GM12878 (cell line): ENCODE measurements around the gene METRNL. TPM values are rescaled to one million over a fixed set of nuclear protein-coding genes. Genes with fewer than 3 reads are reported as not detected.

ENCODE experiments used
- ATAC-seq: fragments of 200-7000 bp; cut with Tn5 transposase; 3 replicates; pipeline ENCODE4 v1.9.1; 2020; ENCODE audit warnings: mild to moderate bottlenecking, moderate library complexity
- BruUV-seq: library from RNA; stranded (reverse); fragments of 400-500 nt; replicated peaks from 2 replicates; lab custom pipeline; 2021; lab: Mats Ljungman, UMichigan
- CTCF ChIA-PET: fragments of 300-600 bp; sonication (Branson Sonifier 250); formaldehyde crosslinking; extraction: SDS; loops from one replicate; lab custom pipeline; 2021; ENCODE audit warnings: inconsistent platforms; lab: Yijun Ruan, JAX
- POLR2A ChIA-PET: fragments of 350-600 bp; formaldehyde crosslinking; extraction: SDS; loops from one replicate; lab custom pipeline; 2021; ENCODE audit warnings: inconsistent platforms; lab: Charles Lee
- RAD21 ChIA-PET: fragments of 300-600 bp; sonication (Branson Sonifier 250); formaldehyde crosslinking; loops from one replicate; lab custom pipeline; 2023; ENCODE audit warnings: antibody characterized with exemption; ENCODE audit not compliant: unreplicated experiment; lab: Charles Lee
- SMC1A ChIA-PET: fragments of 300-600 bp; sonication (Branson Sonifier 250); formaldehyde crosslinking; loops from one replicate; lab custom pipeline; 2023; ENCODE audit not compliant: unreplicated experiment, uncharacterized antibody; lab: Charles Lee
- DNase-seq: peaks from one replicate; pipeline ENCODE4 v3.0.0-alpha.2; 2011; ENCODE audit warnings: low read depth, low spot score
- FAIRE-seq: peaks from 3 replicates; lab custom pipeline; 2011; peaks lifted over from hg19 to GRCh38; lab: Jason Lieb, UNC
- H2AFZ ChIP-seq: 2 replicates; pipeline ENCODE4 v1.6.0; 2011; ENCODE audit warnings: low read depth, low read length, control low read depth; ENCODE audit not compliant: control insufficient read depth
- H3K27ac ChIP-seq: 2 replicates; pipeline ENCODE4 v1.5.1; 2011; ENCODE audit warnings: control low read depth; ENCODE audit not compliant: control insufficient read depth, insufficient read depth
- H3K27me3 ChIP-seq, 2 experiments: replicated peaks in 1 of 2; 2 replicates each; pipeline versions ENCODE4 v1.6.0 to v1.6.1; 2011; ENCODE audit warnings: low read length in 1 of 2; ENCODE audit not compliant: control insufficient read depth in 2 of 2, insufficient read depth in 2 of 2
- H3K36me3 ChIP-seq, 2 experiments: 2 replicates each; pipeline ENCODE4 v1.5.1; 2011; ENCODE audit warnings: low read length in 1 of 2; ENCODE audit not compliant: control insufficient read depth in 2 of 2, insufficient read depth in 2 of 2
- H3K4me1 ChIP-seq: 2 replicates; pipeline ENCODE4 v1.6.1; 2011; ENCODE audit warnings: mild to moderate bottlenecking, low read length, moderate library complexity, mixed read lengths; ENCODE audit not compliant: control insufficient read depth, insufficient read depth
- H3K4me2 ChIP-seq: 2 replicates; pipeline ENCODE4 v1.6.0; 2011; ENCODE audit warnings: control low read depth; ENCODE audit not compliant: control insufficient read depth, insufficient read depth
- H3K4me3 ChIP-seq: fragments of 200-600 bp; sonication (generic); 2 replicates; pipeline ENCODE4 v1.5.1; 2016
- H3K79me2 ChIP-seq: 2 replicates; pipeline ENCODE4 v1.6.0; 2011; ENCODE audit warnings: low read length; ENCODE audit not compliant: control insufficient read depth, insufficient read depth
- H3K9ac ChIP-seq: 2 replicates; pipeline ENCODE4 v1.8.0; 2011; ENCODE audit warnings: low read length, control low read depth, mixed read lengths; ENCODE audit not compliant: control insufficient read depth, insufficient read depth
- H3K9me3 ChIP-seq: replicated peaks from 3 replicates; pipeline ENCODE4 v1.5.1; 2011; ENCODE audit warnings: mild to moderate bottlenecking, low read length; ENCODE audit not compliant: control insufficient read depth, insufficient read depth
- H4K20me1 ChIP-seq: 2 replicates; pipeline ENCODE4 v1.6.0; 2011; ENCODE audit not compliant: control insufficient read depth, insufficient read depth
- ATF7 ChIP-seq: fragments of 450-650 bp; IDR thresholded peaks from 2 replicates; pipeline ENCODE4 v1.6.1; 2016; ENCODE audit warnings: low read depth, mild to moderate bottlenecking
- BCL11A ChIP-seq: IDR thresholded peaks from 2 replicates; pipeline ENCODE4 v1.6.1; 2011; ENCODE audit warnings: low read depth, low read length
- CREM ChIP-seq: IDR thresholded peaks from 2 replicates; pipeline ENCODE4 v1.6.1; 2014; ENCODE audit warnings: antibody characterized with exemption, low read depth
- EZH2 ChIP-seq: IDR thresholded peaks from 2 replicates; pipeline ENCODE4 v1.6.1; 2012; ENCODE audit warnings: low read depth, mild to moderate bottlenecking, control low read depth, inconsistent platforms, low read length, borderline replicate concordance; ENCODE audit not compliant: control insufficient read depth
- IKZF2 ChIP-seq, 2 experiments: fragments of 450-650 bp; IDR thresholded peaks; 2 replicates each; pipeline ENCODE4 v1.6.1; 2017; ENCODE audit warnings: mild to moderate bottlenecking in 2 of 2, moderate library complexity in 2 of 2
- IRF4 ChIP-seq: IDR thresholded peaks from 2 replicates; pipeline ENCODE4 v1.6.1; 2011; ENCODE audit warnings: low read depth, low read length
- KDM1A ChIP-seq: fragments of 200-600 bp; sonication (generic); IDR thresholded peaks from 2 replicates; pipeline ENCODE4 v1.6.1; 2016; ENCODE audit warnings: borderline replicate concordance
- MTA3 ChIP-seq: IDR thresholded peaks from 2 replicates; pipeline ENCODE4 v1.6.1; 2012; ENCODE audit warnings: low read length, inconsistent platforms, borderline replicate concordance
- NFYB ChIP-seq: IDR thresholded peaks from 2 replicates; pipeline ENCODE4 v1.6.1; 2011; ENCODE audit warnings: low read depth, mild to moderate bottlenecking, low read length, improper control_type of control experiment, moderate library complexity; ENCODE audit not compliant: insufficient read depth
- RAD51 ChIP-seq: fragments of 450-650 bp; IDR thresholded peaks from 2 replicates; pipeline ENCODE4 v1.6.1; 2016; ENCODE audit warnings: moderate library complexity, mild to moderate bottlenecking, inconsistent platforms
- RB1 ChIP-seq: fragments of 450-650 bp; formaldehyde crosslinking; IDR thresholded peaks from 2 replicates; pipeline ENCODE4 v1.6.1; 2017; ENCODE audit warnings: mild to moderate bottlenecking, borderline replicate concordance
- RFX5 ChIP-seq: IDR thresholded peaks from 2 replicates; pipeline ENCODE4 v1.6.1; 2011; ENCODE audit warnings: low read depth, low read length, improper control_type of control experiment
- SMAD1 ChIP-seq: fragments of 450-650 bp; IDR thresholded peaks from 2 replicates; pipeline ENCODE4 v1.6.1; 2018; ENCODE audit warnings: mild to moderate bottlenecking, low read depth; ENCODE audit not compliant: partially characterized antibody
- TBL1XR1 ChIP-seq: IDR thresholded peaks from 2 replicates; pipeline ENCODE4 v1.6.1; 2012; ENCODE audit warnings: low read depth, low read length, improper control_type of control experiment
- TCF7 ChIP-seq: IDR thresholded peaks from 2 replicates; pipeline ENCODE4 v1.6.1; 2014; ENCODE audit warnings: antibody characterized with exemption, borderline replicate concordance
- YBX1 ChIP-seq: fragments of 450-650 bp; IDR thresholded peaks from 2 replicates; pipeline ENCODE4 v1.6.1; 2016; ENCODE audit warnings: antibody characterized with exemption
- YY1 ChIP-seq: IDR thresholded peaks from 2 replicates; pipeline ENCODE4 v1.6.1; 2011; ENCODE audit warnings: low read depth, mild to moderate bottlenecking, low read length
- WGBS: methylation state at CpG from one replicate; pipeline ENCODE4 v1.1.6; 2016; ENCODE audit warnings: low lambda C conversion rate; ENCODE audit not compliant: insufficient replicate concordance, insufficient coverage; ENCODE audit errors: missing lambda C conversion rate; 5-methylcytosine and 5-hydroxymethylcytosine counted together
- in situ Hi-C: fragments of 300-500 bp; cut with MboI; formaldehyde crosslinking; loops from 9 replicates; pipeline ENCODE4 v1.14.3; 2018; ENCODE audit warnings: mixed read lengths
- intact Hi-C: fragments of 100-400 bp; cut with micrococcal nuclease; formaldehyde crosslinking; loops from one replicate; pipeline ENCODE4 v1.14.2; 2022; ENCODE audit not compliant: unreplicated experiment
- polyA plus RNA-seq, 11 experiments: library from polyadenylated mRNA; depleted of rRNA in 4 of 11; unstranded in 6 of 11; stranded (reverse) in 5 of 11; fragments of >200 nt; fragmentation: Nextera tagmentation in 4 of 11; fragmentation: Illumina TruSeq in 1 of 11; extraction: Ambion mirVana in 4 of 11; extraction: Trizol in 1 of 11; gene quantifications; 1 replicate in 1 of 11; 2 replicates in 10 of 11; pipeline versions ENCODE4 v1.2.1 to v1.2.3, GENCODE V29; 2011 to 2016; ENCODE audit warnings: inconsistent platforms in 2 of 11, missing spikeins in 2 of 11, low read depth in 1 of 11
- total RNA-seq, 4 experiments: library from RNA; depleted of rRNA in 3 of 4; stranded (reverse); fragments of >200 nt in 3 of 4; fragmentation: Illumina TruSeq in 1 of 4; extraction: Trizol in 1 of 4; gene quantifications; 2 replicates each; pipeline versions ENCODE4 v1.2.1 to v1.2.3, GENCODE V29; 2013 to 2021

The METRNL gene
- total and polyA plus RNA-seq, 10 of the 15 experiments (the other 5 are each of a cell fraction or from before 2014, with no cell fraction given) = 0.05 to 3.7 (median 0.48) TPM; not detected in 2

- SMC1A ChIA-PET = no interaction called here
- FAIRE-seq (no peak), DNase-seq (no peak), ATAC-seq (no peak)
- POLR2A ChIA-PET = no interaction called here
- intact Hi-C loops (no loop called here), in situ Hi-C loops (no loop called here)
- H3K36me3 ChIP-seq = no peaks in the 10 kb centered on the region
- H3K27me3 ChIP-seq = peaks cover 4 to 20% of the 10 kb centered on the region in 2 experiments
- no peak overlapping the region for H3K27ac ChIP-seq
- no peaks in the 10 kb centered on the region for H4K20me1 ChIP-seq
- H3K4me1 ChIP-seq = 0 out of 2 replicates have a peak, but pooled peaks cover 3% of the 10 kb centered on the region
- no TSS peak for BruUV-seq
- TF ChIP-seq KDM1A = no peak
- no peak for TF ChIP-seq IRF4
- no peak for TF ChIP-seq SMAD1
- no peak for TF ChIP-seq NFYB
- no peak for TF ChIP-seq RB1
- no peak for TF ChIP-seq YBX1
- TF ChIP-seq TCF7 = no peak
- TF ChIP-seq CREM = no peak
- TF ChIP-seq TBL1XR1 = no peak
- no peak for TF ChIP-seq IKZF2 (IDR thresholded peaks at IDR 0.05)
- TF ChIP-seq RAD51 = no peak
- no peak for TF ChIP-seq ATF7
- no peak for TF ChIP-seq BCL11A
- no peak for TF ChIP-seq RFX5
- no peak for TF ChIP-seq MTA3
- no peak for TF ChIP-seq YY1
- no peak for TF ChIP-seq EZH2
- H3K4me3 ChIP-seq = no peak overlapping the region
- 55% methylated on average over 11 of the region's 11 CpGs for WGBS
- H3K79me2 ChIP-seq = no peaks in the 10 kb centered on the region
- H2AFZ ChIP-seq = no peak overlapping the region
- H3K4me2 ChIP-seq = no peak overlapping the region
- H3K9me3 ChIP-seq = no peaks in the 10 kb centered on the region
- H3K9ac ChIP-seq = no peak overlapping the region
- RAD21 ChIA-PET = no interaction called here
- CTCF ChIA-PET = interaction anchor here (1.2 kb wide), 1 partner anchor 295 kb away, joined by 4 read pairs; no protein-coding TSS in a partner anchor
Measured at GRCh38 chr17:83077411-83077810, 2.0 kb upstream of the METRNL start.
